Esophagus squamous epithelium (tissue), 4 donors: ENCODE results near the gene PTPRN2.

Experiments
- CTCF ChIP-seq, 6 experiments: fragments of 450-650 bp in 4 of 6; fragments of 200-600 bp in 2 of 6; sonication (generic) in 2 of 6; IDR thresholded peaks; one replicate each; pipeline ENCODE4 v1.5.1; 2016 to 2019; ENCODE audit warnings: antibody characterized with exemption in 6 of 6, mild to moderate bottlenecking in 4 of 6, moderate library complexity in 4 of 6
- POLR2A ChIP-seq, 4 donors: fragments of 450-650 bp; IDR thresholded peaks; one replicate each; pipeline ENCODE4 v1.6.1; 2017; ENCODE audit warnings: antibody characterized with exemption in 4 of 4, mild to moderate bottlenecking in 4 of 4, moderate library complexity in 3 of 4

- TF ChIP-seq CTCF (IDR thresholded peaks at IDR 0.05) (no peak), POLR2A (IDR thresholded peaks at IDR 0.05) (no peak)
Measured at GRCh38 chr7:157818701-157819454, 768.7 kb downstream of the PTPRN2 start.
